PC-3 (cell line): ENCODE data around the gene KRI1. TPM values are rescaled to one million over a fixed set of nuclear protein-coding genes. Genes with fewer than 3 reads are reported as not detected.

ENCODE experiments used
- ATAC-seq: fragments of 200-7000 bp; cut with Tn5 transposase; 2 replicates; pipeline ENCODE4 v1.9.1; 2020; ENCODE audit warnings: mild to moderate bottlenecking, moderate library complexity
- BruUV-seq: library from RNA; stranded (reverse); fragments of 400-500 nt; replicated peaks from 2 replicates; lab custom pipeline; 2021; lab: Mats Ljungman, UMichigan
- CTCF ChIA-PET: fragments of 300-600 bp; sonication (Branson Sonifier 250); formaldehyde crosslinking; loops from one replicate; lab custom pipeline; 2022; ENCODE audit warnings: antibody characterized with exemption; lab: Charles Lee
- POLR2A ChIA-PET: fragments of 300-600 bp; sonication (Branson Sonifier 250); formaldehyde crosslinking; loops from one replicate; lab custom pipeline; 2022; ENCODE audit warnings: antibody characterized with exemption; ENCODE audit not compliant: unreplicated experiment; lab: Charles Lee
- DNase-seq: peaks from one replicate; pipeline ENCODE4 v3.0.0-alpha.2; 2015
- H2AFZ ChIP-seq: fragments of 300-600 bp; sonication (generic); 2 replicates; pipeline ENCODE4 v1.6.0; 2016; ENCODE audit warnings: antibody characterized with exemption, low read length
- H3F3A ChIP-seq: fragments of 300-600 bp; sonication (generic); one replicate; pipeline ENCODE4 v1.6.0; 2017; ENCODE audit warnings: antibody characterized with exemption, low read length, control low read depth, mild to moderate bottlenecking; ENCODE audit not compliant: unreplicated experiment
- H3K27ac ChIP-seq: fragments of 300-600 bp; sonication (generic); 2 replicates; pipeline ENCODE4 v1.5.1; 2016; ENCODE audit warnings: mild to moderate bottlenecking, low read length
- H3K27me3 ChIP-seq: fragments of 300-600 bp; sonication (generic); 2 replicates; pipeline ENCODE4 v1.6.1; 2016; ENCODE audit warnings: low read length, mixed read lengths
- H3K36me3 ChIP-seq: fragments of 300-600 bp; sonication (generic); 2 replicates; pipeline ENCODE4 v1.6.1; 2016; ENCODE audit warnings: low read depth, mixed run types, low read length, mixed read lengths
- H3K4me1 ChIP-seq: fragments of 300-600 bp; sonication (generic); 2 replicates; pipeline ENCODE4 v1.5.1; 2016; ENCODE audit warnings: low read length; ENCODE audit not compliant: insufficient read depth
- H3K4me2 ChIP-seq: fragments of 300-600 bp; sonication (generic); 2 replicates; pipeline ENCODE4 v1.6.0; 2016; ENCODE audit warnings: low read length
- H3K4me3 ChIP-seq: fragments of 300-600 bp; sonication (generic); 2 replicates; pipeline ENCODE4 v1.5.1; 2016; ENCODE audit warnings: mild to moderate bottlenecking, low read length, mixed read lengths
- H3K79me2 ChIP-seq: fragments of 300-600 bp; sonication (generic); 2 replicates; pipeline ENCODE4 v1.6.1; 2017; ENCODE audit warnings: low read length, mixed read lengths
- H3K9ac ChIP-seq: fragments of 300-600 bp; sonication (generic); 2 replicates; pipeline ENCODE4 v1.6.0; 2016; ENCODE audit warnings: mild to moderate bottlenecking, low read length
- H3K9me2 ChIP-seq: fragments of 300-600 bp; sonication (generic); replicated peaks from 2 replicates; pipeline ENCODE4 v1.6.1; 2016; ENCODE audit warnings: mixed run types, low read length, mixed read lengths
- H3K9me3 ChIP-seq: fragments of 300-600 bp; sonication (generic); 2 replicates; pipeline ENCODE4 v1.6.1; 2016; ENCODE audit warnings: low read length, mixed read lengths
- H4K20me1 ChIP-seq: fragments of 300-600 bp; sonication (generic); 2 replicates; pipeline ENCODE4 v1.6.1; 2016; ENCODE audit warnings: low read length, mixed read lengths
- CTCF ChIP-seq: fragments of 300-600 bp; sonication (generic); conservative IDR thresholded peaks from 2 replicates; pipeline ENCODE4 v1.5.1; 2017; ENCODE audit warnings: antibody characterized with exemption, low read depth, mild to moderate bottlenecking, low read length
- EZH2 ChIP-seq: fragments of 300-600 bp; sonication (generic); IDR thresholded peaks from one replicate; pipeline ENCODE4 v1.6.1; 2017; ENCODE audit warnings: antibody characterized with exemption, mild to moderate bottlenecking, low read length; ENCODE audit not compliant: unreplicated experiment
- EZH2phosphoT487 ChIP-seq: fragments of 300-600 bp; sonication (generic); IDR thresholded peaks from 2 replicates; pipeline ENCODE4 v1.6.1; 2018; ENCODE audit warnings: mild to moderate bottlenecking, antibody characterized with exemption, low read length, borderline replicate concordance
- intact Hi-C: fragments of 100-400 bp; cut with micrococcal nuclease; formaldehyde crosslinking; loops from 2 replicates; pipeline ENCODE4 v1.9.0; 2023
- total RNA-seq: library from RNA; depleted of rRNA; stranded (reverse); fragments of >200 nt; gene quantifications from 2 replicates; pipeline ENCODE4 v1.2.3, GENCODE V29; 2014

KRI1 gene
- total RNA-seq, 1 experiment from 2014 or later, result 72.6 TPM

GRCh38 chr19:10517361-10517759 is 48.5 kb downstream of the KRI1 start, which contains the start of gene S1PR5:
Gene S1PR5, minus strand, starts transcription at chr19:10517447. Its CDS starts 2,436 bp downstream, at chr19:10515011.
- peak; percentile 56 for ATAC-seq
- no peak for DNase-seq
- Histone ChIP-seq H4K20me1 (no peaks in the 10 kb centered on the region), H3K9ac (no peak within 1 kb of the TSS), H2AFZ (peak within 1 kb of the TSS; percentile 85), H3F3A (no peaks in the 10 kb centered on the region), H3K27me3 (no peaks in the 10 kb centered on the region), H3K4me3 (peak within 1 kb of the TSS; percentile 68), H3K4me1 (peaks cover 13% of the 10 kb centered on the region; the same call in 1 of the 2 replicates), H3K36me3 (no peaks in the 10 kb centered on the region), H3K4me2 (peak within 1 kb of the TSS; percentile 90), H3K27ac (no peak within 1 kb of the TSS), H3K79me2 (no peaks in the 10 kb centered on the region), H3K9me3 (no peaks in the 10 kb centered on the region), H3K9me2 (no peaks in the 10 kb centered on the region)
- ChIA-PET POLR2A (no interaction called here), CTCF (no interaction called here)
- TF ChIP-seq EZH2 (no peak), CTCF (0 out of 2 replicates have a peak, but pooled peaks have one; percentile 15)
- BruUV-seq, result no TSS peak
- intact Hi-C loops, result no loop called here

- TF ChIP-seq CTCF (no peak), EZH2phosphoT487 (no peak), EZH2 (no peak)
- no peaks in the 10 kb centered on the region for H3K36me3 ChIP-seq
- H3K27me3 ChIP-seq, result no peaks in the 10 kb centered on the region
- H3K4me2 ChIP-seq, result peak overlapping the region; percentile 90
- no peak overlapping the region for H3K27ac ChIP-seq
- no peak overlapping the region for H3K9ac ChIP-seq
- no peaks in the 10 kb centered on the region for H3K79me2 ChIP-seq
- no peak for DNase-seq
- intact Hi-C loops, result no loop called here
- no peaks in the 10 kb centered on the region for H3K9me3 ChIP-seq
- CTCF ChIA-PET, result interaction anchor here (0.6 kb wide), 1 partner anchor 640 kb away, joined by 4 read pairs; no protein-coding TSS in a partner anchor
- peak overlapping the region; percentile 68 for H3K4me3 ChIP-seq
- H3F3A ChIP-seq, result no peaks in the 10 kb centered on the region
- H2AFZ ChIP-seq, result peak overlapping the region; percentile 85
- no peaks in the 10 kb centered on the region for H4K20me1 ChIP-seq
- ATAC-seq, result peak; percentile 21
- BruUV-seq, result no TSS peak
- no peaks in the 10 kb centered on the region for H3K9me2 ChIP-seq
- POLR2A ChIA-PET, result no interaction called here
- peaks cover 13% of the 10 kb centered on the region; the same call in 1 of the 2 replicates for H3K4me1 ChIP-seq
These were observed 49.0 kb downstream of the KRI1 start for GRCh38 chr19:10516671-10517286.

GRCh38 chr19:10516064-10516385 is 49.8 kb downstream of the KRI1 start:
- H3K4me2 ChIP-seq, result no peak overlapping the region; the same call in 1 of the 2 replicates
- H3K27me3 ChIP-seq, result no peaks in the 10 kb centered on the region
- no peak overlapping the region for H2AFZ ChIP-seq
- H3K4me3 ChIP-seq, result no peak overlapping the region
- POLR2A ChIA-PET, result no interaction called here
- no TSS peak for BruUV-seq
- ATAC-seq (no peak), DNase-seq (no peak)
- intact Hi-C loops, result no loop called here
- no peaks in the 10 kb centered on the region for H4K20me1 ChIP-seq
- H3K9me3 ChIP-seq, result no peaks in the 10 kb centered on the region
- no peaks in the 10 kb centered on the region for H3F3A ChIP-seq
- CTCF ChIA-PET, result no interaction called here
- H3K36me3 ChIP-seq, result no peaks in the 10 kb centered on the region
- TF ChIP-seq CTCF (no peak), EZH2 (no peak), EZH2phosphoT487 (no peak)
- H3K4me1 ChIP-seq, result peaks cover 12% of the 10 kb centered on the region; the same call in 1 of the 2 replicates
- no peak overlapping the region for H3K27ac ChIP-seq
- H3K9ac ChIP-seq, result no peak overlapping the region
- H3K79me2 ChIP-seq, result no peaks in the 10 kb centered on the region
- H3K9me2 ChIP-seq, result no peaks in the 10 kb centered on the region
